HL-60/S4 (cell line): Measurements from ENCODE around the gene NOTUM.

ENCODE experiments used
- in situ Hi-C: fragments of 300-500 bp; cut with MboI; formaldehyde crosslinking; loops from 2 replicates; pipeline ENCODE4 v1.14.3; 2022; ENCODE audit warnings: low sequenced_read_pairs

The NOTUM gene

DNA sequence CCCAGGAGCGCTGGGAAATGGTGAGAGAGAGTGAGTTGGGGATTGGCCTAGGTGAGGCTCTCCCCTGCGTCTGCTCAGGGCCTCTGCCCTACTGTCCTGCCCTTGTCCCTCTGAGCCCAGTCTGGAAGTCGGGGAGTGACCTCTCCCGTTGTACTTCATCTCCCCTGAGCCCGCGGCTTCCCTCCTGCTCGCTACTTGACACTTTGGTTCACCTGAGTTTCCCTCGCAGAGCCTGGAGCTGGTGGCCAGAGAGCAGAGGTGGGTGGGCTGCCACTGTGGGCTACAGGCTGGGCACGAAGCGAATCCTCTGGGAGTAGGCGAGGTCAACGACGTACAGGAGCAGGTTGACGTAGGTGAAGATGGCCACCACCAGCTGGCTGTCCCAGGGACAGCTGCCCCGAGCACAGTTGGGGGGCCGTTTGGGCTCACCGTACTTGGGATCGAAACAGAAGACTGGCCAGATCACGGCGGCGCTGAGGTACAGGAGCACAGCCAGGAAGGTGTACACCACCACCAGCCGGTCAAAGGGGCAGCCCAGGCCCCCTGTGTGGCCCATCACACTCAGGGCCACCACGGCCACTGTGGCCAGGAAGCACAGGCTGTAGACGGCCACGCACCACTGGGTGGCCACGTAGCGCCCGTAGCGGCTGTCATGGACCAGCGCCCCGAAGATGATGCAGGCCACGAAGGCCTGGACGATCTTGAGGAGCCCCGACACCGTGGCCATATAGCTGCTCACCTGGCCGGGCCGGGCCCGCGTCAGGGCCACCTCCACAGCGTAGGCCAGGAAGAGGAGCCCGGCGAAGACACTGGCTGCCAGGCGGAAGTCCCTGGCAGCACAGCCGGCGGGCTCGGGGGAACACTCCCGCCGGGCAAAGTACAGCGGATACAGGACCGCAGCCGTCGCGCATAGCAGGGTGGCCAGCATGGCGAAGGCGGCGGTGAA is 20.2 kb downstream of the NOTUM start:
- in situ Hi-C loops, result no loop called here

DNA sequence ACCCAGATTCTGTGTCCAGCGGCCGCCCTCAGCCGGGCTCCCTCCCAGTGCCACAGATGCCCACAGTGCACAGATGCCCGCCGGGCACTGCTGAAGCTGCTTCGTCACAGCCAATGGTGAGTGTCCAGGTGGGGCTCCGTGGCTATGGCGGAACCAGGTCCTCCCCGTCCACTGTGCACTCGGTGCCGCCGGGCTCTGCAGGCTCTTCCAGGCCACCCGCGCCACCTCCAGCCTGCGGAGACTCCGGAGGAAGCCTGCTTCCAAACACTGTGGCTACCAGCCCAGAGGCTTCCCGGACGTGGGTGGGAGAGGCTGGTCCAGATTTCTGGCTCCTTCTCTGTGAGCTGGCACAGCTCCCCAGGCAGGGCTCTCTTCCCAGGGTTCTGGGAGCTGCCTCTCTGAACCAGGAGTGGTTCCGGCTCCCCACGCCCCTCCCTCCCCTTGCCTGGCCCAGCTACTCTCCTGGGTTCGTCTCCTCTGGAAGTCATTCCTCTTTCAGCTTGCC is 21.1 kb downstream of the NOTUM start:
- in situ Hi-C loops, result no loop called here

DNA sequence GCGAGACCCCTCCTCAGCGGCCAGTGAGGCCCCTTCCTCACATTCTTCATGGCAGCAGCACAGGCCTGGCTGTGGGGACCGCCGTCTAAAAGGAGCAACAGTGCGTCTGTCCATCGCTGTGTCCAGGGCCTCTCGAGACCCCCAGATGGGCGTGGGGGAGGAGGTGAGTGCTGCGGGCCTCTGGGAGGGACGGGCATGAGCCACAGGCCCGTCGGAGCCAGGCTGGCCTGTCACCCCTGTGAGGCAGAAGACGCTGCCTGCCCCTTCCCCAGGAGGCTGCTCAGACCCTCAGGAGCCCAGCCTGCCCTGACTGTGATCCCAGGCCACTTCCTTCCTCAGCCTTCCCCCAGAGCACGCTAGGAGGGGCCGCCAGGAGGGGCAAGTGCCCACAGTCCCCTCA is 21.8 kb downstream of the NOTUM start:
- in situ Hi-C loops, result no loop called here

DNA sequence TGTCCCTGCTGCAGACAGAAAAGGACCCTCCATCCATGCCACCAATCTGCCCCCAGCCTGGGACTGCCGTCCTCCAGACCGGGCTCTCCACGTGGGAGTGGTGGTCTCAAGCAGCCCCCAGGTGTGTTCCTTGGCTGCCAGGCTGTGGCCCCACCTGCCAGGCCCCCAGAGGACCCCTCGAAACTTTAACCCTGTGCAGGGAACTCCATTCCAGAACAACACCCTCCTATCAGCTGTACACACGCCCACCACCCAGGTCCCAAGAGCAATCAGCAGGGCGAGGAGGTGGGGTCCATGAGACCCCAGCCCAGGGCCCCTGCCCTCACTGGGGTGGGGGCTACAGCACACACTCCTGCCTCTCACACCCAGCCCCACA is 25.3 kb downstream of the NOTUM start:
- in situ Hi-C loops, result no loop called here

DNA sequence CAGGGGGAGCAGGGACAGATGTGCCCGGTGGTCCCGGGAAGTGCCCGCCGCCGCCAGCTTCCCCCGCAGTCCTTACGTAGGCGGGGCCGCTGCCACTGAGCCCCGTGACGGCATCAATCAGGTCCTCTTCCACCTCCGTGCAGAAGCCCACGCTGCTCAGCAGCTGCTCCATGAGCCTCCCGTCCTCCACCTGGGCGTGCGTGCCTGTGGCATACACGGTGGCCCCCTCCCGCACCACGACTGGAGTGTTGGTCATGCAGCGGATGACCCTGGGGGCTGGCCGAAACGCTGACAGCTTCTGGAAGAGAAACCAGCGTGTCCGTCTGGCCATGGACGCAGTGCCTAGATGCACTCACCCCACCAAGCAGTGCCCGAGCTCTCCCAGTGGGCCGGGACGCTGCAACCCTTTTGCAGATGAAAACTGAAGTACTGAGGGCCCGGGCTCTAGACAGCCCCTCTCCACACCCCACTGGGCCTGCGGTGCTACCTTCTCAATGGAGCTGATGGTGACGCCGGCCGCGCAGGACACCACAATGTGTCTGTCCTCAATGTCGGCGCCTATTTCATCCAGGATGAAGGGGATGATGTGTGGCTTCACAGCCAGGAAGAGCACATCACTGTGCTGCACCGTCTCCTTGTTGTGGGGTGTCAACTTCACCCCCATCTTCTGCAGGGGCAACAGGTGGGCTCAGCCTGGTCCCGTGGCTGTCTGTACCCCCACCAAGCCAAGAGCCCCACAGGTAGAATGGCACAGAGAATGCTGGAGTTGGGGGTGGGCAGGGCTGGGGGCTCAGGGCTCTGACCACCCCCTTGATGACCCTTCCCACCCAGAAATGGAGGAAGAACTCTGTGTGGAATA is 25.9 kb downstream of the NOTUM start:
- in situ Hi-C loops, result no loop called here

DNA sequence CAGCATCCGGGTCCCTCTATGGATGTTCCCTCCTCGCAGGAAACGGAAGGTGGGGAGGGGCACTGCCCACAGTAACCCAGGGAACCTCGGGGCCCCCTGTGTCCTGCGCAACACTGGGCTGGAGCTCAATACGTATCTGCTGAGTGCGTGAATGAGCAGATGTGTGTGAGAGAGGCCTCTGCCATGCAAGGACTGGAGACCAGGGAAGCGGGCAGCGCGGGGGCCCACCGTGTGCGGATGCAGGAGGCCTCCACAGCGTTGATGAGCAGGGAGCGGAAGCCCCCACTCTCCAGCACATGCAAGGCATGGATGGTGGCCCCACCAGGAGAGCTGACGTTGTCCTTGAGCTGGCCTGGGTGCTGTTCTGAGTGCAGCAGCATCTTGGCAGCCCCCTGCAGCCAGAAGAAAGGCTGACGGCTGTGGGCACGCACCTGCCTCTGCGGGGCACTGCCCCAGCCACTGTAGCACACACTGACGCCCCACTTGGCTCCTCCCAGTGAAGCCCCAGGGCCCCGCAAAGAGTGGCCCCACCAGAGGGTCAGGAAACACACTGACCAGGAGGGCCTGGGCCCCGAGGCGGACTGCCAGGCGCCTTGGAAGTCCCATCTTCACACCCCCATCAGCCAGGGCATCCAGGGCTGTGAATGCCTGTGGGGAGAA is 26.8 kb downstream of the NOTUM start:
- in situ Hi-C loops, result no loop called here

DNA sequence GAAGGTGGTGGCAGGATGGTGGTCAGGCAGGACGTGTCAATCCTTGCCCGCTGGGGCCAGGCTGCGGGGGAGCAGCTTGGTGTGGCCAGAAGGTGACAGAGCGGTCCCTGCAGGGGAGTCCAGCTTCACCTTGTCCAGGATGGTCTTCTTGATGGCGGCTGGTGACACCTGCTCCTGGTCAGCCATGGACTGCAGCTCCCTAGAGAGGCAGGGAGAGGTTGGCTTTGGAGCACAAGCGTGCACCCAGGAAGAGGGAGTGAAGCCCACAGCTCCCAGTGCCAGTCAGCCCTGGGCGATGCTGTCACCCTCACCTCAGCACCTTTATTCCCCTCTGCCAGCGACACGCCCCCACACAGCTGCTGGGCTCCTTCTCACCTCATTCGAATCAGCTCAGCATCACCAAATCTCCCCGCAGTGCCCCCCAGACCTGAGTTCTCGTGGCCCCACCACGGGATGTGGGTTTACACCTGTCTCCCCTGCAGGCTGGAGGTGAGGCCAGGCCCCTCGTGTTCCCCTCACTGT is 27.7 kb downstream of the NOTUM start:
- in situ Hi-C loops, result no loop called here

DNA sequence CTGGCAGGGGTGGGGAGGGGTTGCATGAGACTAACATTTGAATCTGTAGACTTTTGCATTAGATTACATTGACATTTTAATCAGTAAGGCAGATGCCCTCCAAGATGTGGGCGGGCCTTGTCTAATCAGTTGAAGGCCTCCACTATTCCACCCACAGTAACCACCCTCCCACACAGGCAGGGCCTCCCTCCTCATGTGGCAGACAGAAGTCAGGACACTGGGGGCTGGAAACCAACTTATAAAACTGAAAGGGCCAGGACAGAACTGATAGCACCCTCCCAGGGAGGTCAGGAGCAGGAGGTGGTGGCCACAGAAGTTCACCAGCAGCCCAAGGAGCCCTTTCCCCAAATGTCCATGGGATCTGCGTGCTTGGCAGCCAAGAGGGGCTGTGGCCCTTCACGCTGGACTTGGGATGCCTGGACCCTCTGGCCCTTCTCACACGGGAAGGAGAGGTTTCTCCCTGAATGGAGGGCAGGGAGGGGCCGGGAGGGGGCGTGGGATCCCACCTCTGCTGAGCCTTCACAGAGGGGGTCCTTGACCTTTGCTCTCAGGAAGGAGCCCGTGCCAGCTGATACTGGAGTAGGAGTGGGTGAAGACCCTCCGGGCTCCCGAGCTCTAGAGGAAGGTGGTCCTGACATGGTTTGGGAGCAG is 28.5 kb downstream of the NOTUM start:
- in situ Hi-C loops, result no loop called here

DNA sequence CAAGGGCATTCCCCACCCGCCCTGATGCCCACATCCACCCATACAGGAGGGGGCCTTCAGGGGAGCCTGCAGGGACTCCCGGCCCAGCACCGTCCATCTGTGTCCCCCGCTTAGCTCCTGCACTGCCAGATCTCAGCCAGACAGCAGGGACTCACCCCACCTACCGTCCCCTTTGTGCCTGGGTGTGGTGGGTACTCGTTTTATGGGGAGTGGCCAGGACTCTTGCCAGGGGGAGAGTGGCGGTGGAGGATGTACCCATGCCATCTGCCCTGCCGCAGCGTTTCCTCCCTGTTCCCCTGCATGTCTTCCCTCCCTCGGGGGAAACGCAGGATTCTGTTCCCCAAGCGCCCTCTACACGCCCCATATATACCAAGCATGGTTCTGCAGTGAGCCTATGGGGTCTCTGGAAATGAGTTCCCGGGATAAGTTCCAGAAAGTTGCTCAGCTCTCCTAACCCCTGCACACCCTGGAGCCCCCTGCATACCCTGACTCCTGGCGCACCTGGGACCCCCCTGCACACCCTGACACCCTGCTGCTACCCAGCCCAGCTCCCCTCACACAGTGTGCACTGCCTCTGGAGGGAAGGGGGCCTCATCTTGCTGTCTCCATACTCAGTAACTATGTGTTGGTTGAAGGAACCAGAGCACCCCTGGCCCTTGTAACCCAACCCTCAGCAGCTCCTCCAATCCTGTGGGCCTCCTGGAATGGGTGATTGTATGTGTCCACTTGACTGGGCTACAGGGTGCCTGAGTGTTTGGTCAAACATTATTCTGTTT is 29.2 kb downstream of the NOTUM start:
- in situ Hi-C loops, result no loop called here

DNA sequence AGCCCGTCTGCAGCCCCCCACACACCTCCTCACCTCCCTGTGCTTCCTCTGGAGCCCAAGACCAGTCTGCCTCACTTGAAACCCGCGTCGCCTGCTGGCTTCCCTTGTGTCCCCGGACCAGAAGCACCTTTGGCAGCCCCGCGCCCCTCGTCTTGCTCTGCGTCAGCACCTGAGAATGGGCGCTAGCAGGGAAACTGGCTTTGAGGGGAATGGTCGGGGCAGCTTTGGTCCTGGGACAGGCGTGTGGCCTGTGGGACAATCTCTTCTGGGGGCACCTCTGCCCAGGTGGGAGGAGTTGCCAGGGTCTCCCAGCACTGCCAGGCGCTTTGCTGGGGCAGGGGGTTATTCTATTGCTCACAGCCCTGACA is 29.8 kb downstream of the NOTUM start:
- in situ Hi-C loops, result no loop called here

DNA sequence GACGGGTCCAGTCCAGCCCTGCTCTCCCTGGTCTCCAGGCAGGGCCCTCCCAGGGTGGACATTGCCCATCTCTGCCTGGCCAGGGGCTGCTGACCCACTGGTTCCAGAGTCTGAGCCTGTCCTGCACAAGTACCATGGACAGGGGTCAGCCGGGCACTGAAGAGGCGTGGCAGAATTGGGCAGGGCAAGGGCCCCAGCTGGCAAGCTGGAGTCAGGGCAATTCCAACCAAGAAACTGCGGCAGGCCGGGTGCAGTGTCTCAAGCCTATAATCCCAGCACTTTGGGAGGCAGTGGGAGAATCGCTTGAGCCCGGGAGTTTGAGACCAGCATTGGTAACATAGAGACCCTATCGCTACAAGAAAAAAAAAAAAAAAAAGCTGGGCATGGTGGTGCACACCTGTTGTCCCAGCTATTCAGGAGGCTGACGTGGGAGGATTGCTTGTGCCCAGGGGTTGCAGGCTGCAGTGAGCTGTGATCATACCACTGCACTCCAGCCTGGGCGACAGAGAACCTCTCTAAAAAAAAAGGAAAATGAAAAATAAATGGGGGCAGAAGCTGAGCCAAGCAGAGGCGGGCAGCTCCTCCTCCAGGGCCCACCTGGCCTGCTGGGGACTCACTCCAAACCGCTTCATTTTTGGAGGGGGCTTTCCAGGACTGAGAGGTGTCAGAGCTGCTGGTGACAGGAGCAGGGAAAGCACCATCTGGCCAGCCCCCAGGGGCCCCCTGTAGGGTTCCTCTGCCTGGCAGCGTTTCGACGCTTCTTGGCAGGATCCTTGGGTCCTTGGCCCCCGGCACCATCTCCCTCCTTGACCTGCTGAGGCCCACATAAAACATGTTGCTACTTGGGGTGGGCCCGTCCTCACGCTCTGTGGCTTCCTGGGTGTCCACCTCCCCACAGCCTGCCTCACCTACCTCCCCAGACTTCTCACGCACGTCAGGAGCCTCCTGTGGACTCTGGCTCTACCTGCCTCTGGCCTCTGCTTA is 30.6 kb downstream of the NOTUM start:
- in situ Hi-C loops, result no loop called here

DNA sequence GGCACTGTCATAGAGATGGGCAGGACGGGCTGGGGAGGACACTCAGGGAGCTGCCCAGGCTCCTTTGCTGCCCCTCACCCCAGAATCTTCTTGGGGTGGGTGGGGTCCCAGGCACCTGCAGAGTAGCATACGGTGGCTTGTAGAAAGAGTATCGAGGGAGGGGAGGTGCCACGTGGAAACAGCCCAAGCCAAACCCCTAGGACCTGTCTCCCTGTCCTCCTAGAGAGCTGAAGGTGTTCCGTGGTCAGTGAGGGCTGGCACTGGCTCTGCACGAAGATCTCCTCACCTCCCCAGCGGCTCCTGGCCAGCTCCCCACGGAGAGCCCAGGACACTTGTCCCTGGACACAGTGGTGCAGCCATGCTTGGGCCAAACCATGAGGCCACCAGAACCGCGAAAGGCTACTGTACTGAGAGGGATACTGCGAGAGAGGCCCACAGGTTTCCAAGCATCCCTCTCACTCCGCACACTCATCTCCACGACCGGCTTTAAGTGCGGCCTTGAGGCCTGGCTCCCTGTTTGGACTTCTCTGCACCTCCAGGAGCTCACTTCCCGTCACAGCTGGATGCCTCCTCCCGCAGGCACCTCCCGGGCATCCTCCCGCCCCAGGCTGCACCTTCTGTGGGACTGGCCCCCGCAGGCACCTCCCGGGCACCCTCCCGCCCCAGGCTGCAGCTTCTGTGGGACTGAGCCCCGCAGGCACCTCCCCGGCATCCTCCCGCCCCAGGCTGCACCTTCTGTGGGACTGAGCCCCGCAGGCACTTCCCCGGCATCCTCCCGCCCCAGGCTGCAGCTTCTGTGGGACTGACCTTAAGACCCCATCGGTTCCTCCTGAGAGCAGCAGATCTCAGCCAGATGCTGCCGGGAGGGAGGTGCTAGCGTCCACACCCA is 31.5 kb downstream of the NOTUM start:
- in situ Hi-C loops, result no loop called here

DNA sequence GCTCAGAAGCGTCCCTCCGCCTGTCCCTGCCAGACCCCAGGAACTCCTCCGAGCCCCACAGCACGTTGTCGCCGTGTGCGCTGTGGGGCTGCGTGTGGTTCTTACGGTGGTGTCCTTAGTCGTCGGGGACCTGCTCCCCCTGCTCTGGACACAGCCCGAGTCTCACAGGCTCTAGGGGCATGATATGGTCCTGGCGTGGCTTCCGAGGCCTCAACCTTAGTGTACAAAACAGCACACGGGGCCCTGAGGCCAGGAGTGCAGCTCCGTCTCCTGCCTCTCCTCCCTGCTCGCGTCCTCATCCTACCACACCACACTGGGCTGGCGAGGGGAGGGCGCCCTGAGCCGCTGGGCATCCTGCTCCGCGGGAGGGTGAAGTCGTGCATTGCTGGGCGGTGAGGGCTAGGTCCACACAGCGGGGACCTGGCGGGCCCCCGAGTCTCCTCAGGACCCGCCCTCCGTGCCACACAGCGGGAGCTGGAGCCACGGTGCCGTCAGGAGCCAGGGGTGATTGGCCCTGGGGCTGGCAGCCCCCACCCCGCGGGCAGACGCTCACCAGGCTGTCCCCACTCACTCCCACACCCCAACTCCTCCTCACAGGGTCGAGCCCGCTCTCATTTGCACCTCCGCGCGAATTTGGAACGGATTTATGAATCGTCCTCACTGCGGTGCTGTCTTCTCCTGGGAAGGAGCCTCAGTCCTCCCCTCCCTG is 32.3 kb downstream of the NOTUM start:
- in situ Hi-C loops, result no loop called here

DNA sequence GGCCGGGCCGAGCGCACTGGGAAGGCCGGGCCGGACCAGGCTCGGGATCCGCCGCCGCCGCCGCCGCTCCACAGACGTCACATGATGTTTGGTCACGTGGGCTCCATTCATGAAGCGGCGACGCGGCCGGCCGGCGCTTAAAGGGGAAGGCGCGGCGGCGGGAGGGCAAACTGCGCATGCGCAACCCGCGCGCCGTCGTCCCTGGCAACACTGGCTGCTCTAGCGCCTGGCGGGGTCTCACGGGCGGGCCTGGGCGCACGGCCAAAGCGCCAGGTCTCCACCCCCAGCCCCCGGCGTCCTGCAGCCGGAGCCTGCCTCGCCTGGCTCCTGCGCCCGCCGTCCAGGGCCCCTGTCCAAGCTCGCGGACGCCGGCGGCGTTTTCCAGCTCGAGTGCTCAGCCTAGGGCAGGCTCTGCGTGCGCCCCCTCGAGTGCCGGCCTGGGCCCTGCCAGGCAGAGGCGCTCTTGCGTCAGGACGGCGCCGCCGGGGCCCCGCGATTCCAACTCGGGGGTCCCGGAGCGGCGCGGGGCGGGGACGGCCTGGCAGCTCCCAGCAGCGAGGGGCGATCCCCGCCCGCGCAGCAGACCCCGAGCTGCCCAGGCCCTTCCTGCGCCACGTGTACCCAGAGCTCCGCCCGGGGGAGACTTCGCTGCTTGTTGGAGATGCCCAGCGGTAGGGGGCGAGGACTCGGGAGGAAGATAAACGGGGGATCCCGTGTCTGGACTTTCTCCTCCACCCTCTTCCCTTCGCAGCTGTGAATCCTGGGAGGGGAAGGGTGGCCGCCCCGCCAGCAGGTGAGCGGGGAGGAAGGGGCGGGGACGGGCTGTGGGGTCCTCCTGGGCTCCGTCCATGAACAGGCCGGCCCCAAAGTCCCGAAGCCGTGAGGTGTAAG is 33.1 kb downstream of the NOTUM start, which contains the start of gene MAFG:
MAFG (minus strand) TSS at position 83 of the 891 bp plus-strand sequence. CDS start 4,550 bp downstream, outside the sequence.
- in situ Hi-C loops, result no loop called here

DNA sequence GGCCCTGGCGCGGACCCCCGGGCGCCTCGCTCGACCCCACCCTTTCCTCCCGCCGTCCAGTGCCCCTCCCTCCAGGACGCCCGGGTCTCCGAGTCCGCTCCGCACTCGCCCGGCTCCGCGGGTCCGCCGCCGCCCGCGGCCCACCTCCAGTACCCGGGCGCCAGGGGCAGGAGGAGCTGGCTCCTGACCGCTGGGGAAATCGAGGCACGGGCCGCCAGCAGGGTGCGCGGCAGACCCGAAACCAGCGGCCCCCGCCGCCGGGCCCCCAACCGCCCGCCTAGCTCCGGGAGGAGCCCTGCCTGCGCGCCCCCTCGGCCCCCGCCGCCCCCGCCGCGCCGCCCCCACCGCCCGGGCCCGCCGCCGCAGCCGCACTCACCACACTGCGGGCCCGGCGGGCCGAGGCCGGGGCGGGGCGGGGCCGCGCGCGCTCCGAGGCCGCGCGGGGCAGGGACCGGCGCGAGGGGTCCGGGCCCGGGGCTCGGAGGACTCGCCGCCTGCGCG is 33.8 kb downstream of the NOTUM start:
- in situ Hi-C loops, result no loop called here
